HG03469 (cell line): ENCODE results near the gene SPTB.

Experiments
- ATAC-seq: cut with Tn5 transposase; IDR thresholded peaks from one replicate; pipeline ENCODE4 v1.9.1; 2021; ENCODE audit warnings: mild to moderate bottlenecking, moderate library complexity, moderate number of reproducible peaks; ENCODE audit not compliant: unreplicated experiment

The SPTB gene

GRCh38 chr14:64768401-64769095 lies 111.2 kb downstream of the SPTB start:
- no peak for ATAC-seq

GRCh38 chr14:64767215-64767964 lies 112.3 kb downstream of the SPTB start:
- no peak for ATAC-seq

- no peak for ATAC-seq
These were observed 113.1 kb downstream of the SPTB start for GRCh38 chr14:64766430-64767151.

- no peak for ATAC-seq
These were observed 113.9 kb downstream of the SPTB start for GRCh38 chr14:64765740-64766302.

- no peak for ATAC-seq
These were observed 114.8 kb downstream of the SPTB start for GRCh38 chr14:64764641-64765520.

GRCh38 chr14:64763801-64764621 lies 115.7 kb downstream of the SPTB start:
- ATAC-seq: no peak

- no peak for ATAC-seq
These were observed 116.5 kb downstream of the SPTB start for GRCh38 chr14:64763085-64763782.

- no peak for ATAC-seq
These were observed 117.4 kb downstream of the SPTB start for GRCh38 chr14:64762044-64763034.

- ATAC-seq: no peak
These were observed 118.2 kb downstream of the SPTB start for GRCh38 chr14:64761441-64762043.

- no peak for ATAC-seq
These were observed 118.8 kb downstream of the SPTB start for GRCh38 chr14:64760916-64761315.

- ATAC-seq: no peak
These were observed 119.5 kb downstream of the SPTB start for GRCh38 chr14:64760146-64760755.

- no peak for ATAC-seq
These were observed 120.2 kb downstream of the SPTB start for GRCh38 chr14:64759555-64759938.

GRCh38 chr14:64758691-64759554 lies 120.8 kb downstream of the SPTB start:
- no peak for ATAC-seq

- ATAC-seq: no peak
These were observed 121.6 kb downstream of the SPTB start for GRCh38 chr14:64758025-64758521.

- ATAC-seq: no peak
These were observed 122.1 kb downstream of the SPTB start for GRCh38 chr14:64757601-64758000.

- no peak for ATAC-seq
These were observed 123.0 kb downstream of the SPTB start for GRCh38 chr14:64756712-64757111.
